ENCODE data around the gene NPAS2.

Gene NPAS2

GRCh38 chr2:100940766-100941645, 121.1 kb downstream of the NPAS2 start:
- no peak for DNase-seq (ENCODE audit: low read depth)

DNA sequence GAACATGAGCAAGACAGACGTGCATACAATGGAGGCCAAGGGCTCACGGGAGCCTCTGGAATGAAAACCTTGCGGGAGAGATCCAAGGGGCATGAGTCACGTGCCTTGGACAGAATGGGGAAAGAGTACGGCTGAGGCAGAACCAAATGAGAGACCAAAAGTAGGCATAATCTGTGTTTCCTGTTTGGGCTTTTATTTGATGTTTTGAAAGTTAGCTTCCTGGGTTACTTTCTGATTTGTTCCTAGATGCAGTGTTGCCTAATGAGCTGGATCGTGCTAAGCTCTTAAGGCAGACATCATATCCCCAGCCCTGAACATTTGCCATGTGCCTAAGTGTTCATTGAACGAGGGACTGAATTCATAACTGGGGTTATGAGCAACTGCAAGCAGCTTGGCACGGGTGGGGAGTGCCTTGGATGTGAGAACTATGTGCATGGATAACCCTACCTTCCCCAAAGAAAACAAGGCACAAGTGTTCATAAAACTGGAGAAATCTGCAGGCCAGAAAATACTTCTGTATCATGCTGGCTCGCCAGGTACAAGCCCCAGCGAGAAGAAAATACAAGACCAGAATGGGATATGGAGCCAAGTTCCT, 121.8 kb downstream of the NPAS2 start:
- peak; percentile 34 for DNase-seq (ENCODE audit: low read depth)

- no peak for DNase-seq (ENCODE audit: low read depth)
Measured at GRCh38 chr2:100944617-100945432, 124.9 kb downstream of the NPAS2 start.

- DNase-seq (ENCODE audit: low read depth) = no peak
Measured at GRCh38 chr2:100945433-100945740, 125.4 kb downstream of the NPAS2 start.

GRCh38 chr2:100945930-100946607, 126.1 kb downstream of the NPAS2 start:
- DNase-seq (ENCODE audit: low read depth) = no peak

- no peak for DNase-seq (ENCODE audit: low read depth)
Measured at GRCh38 chr2:100948942-100949811, 129.2 kb downstream of the NPAS2 start.

GRCh38 chr2:100952512-100952911, 132.6 kb downstream of the NPAS2 start:
- DNase-seq (ENCODE audit: low read depth) = no peak

DNA sequence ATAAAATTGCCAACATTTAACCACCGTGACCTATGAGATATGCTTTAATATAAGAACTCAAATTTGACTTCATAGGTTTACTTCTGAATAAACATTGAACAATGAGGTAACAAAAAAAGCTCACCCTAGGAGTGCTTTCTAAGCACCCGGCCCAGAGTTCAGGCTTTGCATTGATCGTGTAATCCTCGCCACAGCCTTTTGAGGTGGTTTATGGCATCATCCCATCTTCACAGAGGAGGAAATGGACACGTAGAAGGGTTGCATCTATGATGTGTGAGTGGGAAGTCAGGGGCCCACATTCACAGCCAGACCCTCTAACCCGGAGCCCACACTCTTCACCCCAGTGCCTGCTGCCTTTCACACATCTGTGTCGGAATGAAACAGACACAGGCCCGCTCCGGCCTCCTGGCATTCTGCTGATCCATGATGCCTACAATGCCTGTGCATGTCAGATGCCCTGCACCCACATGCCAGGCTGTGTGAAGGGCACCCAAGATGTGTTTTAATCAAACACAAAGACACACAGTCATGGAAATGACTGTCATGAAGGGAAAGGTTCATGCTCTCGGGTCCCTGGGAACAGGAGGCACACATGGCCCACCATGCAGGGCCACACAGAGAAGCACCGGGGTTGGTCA, 133.6 kb downstream of the NPAS2 start:
- no peak for DNase-seq (ENCODE audit: low read depth)

DNA sequence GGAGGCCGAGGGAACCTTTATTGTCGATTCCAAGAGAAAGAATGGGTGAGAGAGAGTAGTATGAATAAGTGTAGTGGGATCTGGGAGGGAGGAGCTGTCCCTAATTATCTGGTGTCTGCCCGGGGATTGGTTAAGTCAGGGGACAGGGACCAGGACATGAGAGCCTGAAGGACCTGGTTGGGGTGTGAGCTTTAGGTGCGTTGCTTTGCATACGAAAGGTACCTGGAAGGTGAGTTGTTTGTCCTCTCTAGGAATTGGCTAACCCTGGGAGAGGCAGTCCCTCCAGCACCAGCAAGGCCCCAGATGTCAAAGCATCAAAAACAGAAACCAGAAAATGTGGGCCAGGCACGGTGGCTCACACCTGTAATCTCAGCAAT, 134.1 kb downstream of the NPAS2 start:
- no peak for DNase-seq (ENCODE audit: low read depth)

- DNase-seq (ENCODE audit: low read depth) = no peak
Measured at GRCh38 chr2:100955226-100955625, 135.3 kb downstream of the NPAS2 start.

DNA sequence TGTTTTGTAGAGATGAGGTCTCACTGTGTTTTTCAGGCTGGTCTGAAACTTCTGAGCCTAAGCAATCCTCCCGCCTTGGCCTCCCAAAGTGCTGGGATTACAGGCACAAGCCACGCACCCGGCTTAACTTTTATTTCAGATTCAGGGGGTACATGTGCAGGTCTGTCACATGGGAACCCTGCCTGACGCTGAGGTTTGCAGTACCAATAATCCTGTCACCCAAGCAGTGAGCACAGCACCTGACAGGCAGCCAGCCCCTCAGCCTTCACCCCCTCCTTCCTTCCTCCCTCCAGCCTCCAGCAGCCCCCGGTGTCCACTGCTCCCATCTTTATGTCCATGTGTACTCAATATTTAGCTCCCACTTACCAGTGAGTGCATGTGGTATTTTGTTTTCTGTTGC, 136.1 kb downstream of the NPAS2 start:
- DNase-seq (ENCODE audit: low read depth) = no peak

DNA sequence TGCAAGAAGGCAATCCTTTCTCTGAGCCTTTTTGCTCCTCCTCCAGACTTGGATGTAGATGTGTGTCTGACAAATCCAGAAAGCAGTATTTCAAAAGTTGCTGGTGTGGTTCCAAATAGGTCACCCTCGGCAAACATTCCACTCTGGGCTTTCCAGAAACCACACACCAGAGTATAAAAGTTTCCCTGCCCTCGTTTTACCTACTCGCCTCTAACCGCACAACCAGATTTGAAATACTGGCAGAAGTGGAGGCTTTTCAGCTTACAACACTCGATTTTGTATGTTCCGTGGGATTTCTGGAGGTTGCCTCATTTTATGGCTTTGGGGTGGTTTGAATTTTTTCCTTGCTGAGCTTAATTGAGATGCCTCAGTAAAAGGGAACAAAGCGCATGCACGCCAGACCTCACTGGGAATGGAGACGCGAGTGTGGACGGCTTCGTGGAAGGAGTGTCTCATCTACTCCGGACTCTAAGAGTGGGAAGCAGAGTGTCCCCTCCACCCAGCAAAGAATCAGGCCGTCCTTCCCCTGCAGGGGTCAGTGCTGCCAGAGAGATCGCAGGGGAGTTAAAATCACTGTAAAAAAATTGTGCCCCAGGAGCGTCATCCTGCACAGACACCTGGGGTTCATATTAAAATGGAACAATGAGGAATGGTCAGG, 138.2 kb downstream of the NPAS2 start:
- peak; percentile 56 for DNase-seq (ENCODE audit: low read depth)

- DNase-seq (ENCODE audit: low read depth) = peak; percentile 65
Measured at GRCh38 chr2:100959225-100959880, 139.4 kb downstream of the NPAS2 start.

DNA sequence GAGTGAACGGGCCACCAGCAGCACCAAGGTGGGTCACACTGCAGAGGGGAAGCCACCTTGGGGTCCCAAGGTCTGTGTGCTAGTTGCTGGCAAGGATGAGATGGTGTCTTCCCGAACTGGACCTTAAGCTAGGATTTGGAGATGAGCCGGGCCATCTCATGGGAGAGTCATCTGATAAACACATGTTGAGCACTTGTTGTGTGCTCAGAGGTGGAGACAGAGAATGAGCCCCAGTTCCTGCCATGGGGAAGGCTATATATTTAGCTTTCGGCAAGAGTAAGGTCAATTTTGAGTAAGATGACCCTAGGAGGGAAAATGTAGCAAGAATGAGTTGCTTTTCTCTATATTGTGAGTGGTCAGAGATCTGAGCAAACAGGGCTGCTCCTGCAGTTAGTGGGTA, 140.7 kb downstream of the NPAS2 start:
- peak; percentile 31 for DNase-seq (ENCODE audit: low read depth)

- no peak for DNase-seq (ENCODE audit: low read depth)
Measured at GRCh38 chr2:100962366-100963025, 142.6 kb downstream of the NPAS2 start.

- DNase-seq (ENCODE audit: low read depth) = no peak
Measured at GRCh38 chr2:100963026-100963375, 143.1 kb downstream of the NPAS2 start.

- no peak for DNase-seq (ENCODE audit: low read depth)
Measured at GRCh38 chr2:100964222-100964621, 144.3 kb downstream of the NPAS2 start.

DNA sequence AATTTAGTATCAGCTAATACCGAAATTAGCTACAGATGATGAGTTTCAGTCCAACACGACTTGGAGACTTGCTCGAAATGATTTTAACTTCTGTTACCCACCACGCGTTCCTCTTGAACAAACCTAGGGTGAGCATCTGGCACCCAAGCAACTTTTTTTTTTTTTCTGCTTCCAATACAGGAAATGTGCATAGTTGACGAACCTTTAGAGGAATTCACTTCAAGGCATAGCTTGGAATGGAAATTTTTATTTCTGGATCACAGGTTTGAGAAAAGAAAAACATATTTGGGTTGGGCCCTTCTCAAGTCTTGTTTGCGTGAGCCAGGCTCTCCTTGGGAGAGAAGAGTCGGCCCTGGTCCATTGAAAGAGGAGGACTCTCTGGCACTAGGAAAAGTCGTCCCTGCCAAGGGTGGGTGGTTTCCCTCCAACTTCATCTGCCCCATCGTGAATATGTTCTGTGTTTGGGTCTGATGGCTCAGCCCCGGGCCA, 144.8 kb downstream of the NPAS2 start:
- DNase-seq (ENCODE audit: low read depth) = no peak

GRCh38 chr2:100965596-100965995, 145.7 kb downstream of the NPAS2 start:
- DNase-seq (ENCODE audit: low read depth) = no peak

Data from ELR (cell line).